Measurements from ENCODE around the gene GRIK2.

- no peak for TF ChIP-seq POLR2A (IDR thresholded peaks at IDR 0.05; ENCODE audit: low read depth)
- TF ChIP-seq CTCF (IDR thresholded peaks at IDR 0.05): no peak
- TF ChIP-seq POLR2AphosphoS5 (IDR thresholded peaks at IDR 0.05): no peak
- TF ChIP-seq EP300 (IDR thresholded peaks at IDR 0.05): no peak
These were observed 144.3 kb downstream of the GRIK2 start for GRCh38 chr6:101537753-101538316.

All from esophagus muscularis mucosa (tissue), 4 donors.